GM10248 (cell line): ENCODE measurements around the gene ITGB4.

Experiments
- CTCF ChIA-PET: fragments of 300-600 bp; sonication (Branson Sonifier 250); formaldehyde crosslinking; extraction: SDS; loops from one replicate; lab custom pipeline; 2021; ENCODE audit warnings: antibody characterized with exemption; lab: Yijun Ruan, JAX
- POLR2A ChIA-PET: fragments of 350-650 bp; sonication (Branson Sonifier 250); formaldehyde crosslinking; extraction: SDS; loops from one replicate; lab custom pipeline; 2020; ENCODE audit warnings: antibody characterized with exemption; lab: Yijun Ruan, JAX
- DNase-seq: peaks from one replicate; pipeline ENCODE4 v3.0.0; 2012; ENCODE audit errors: extremely low spot score
- TF ChIP-seq, protein P1 (sequence below): IDR thresholded peaks from 2 replicates; pipeline ENCODE4 v1.5.1; 2012; ENCODE audit warnings: mild to moderate bottlenecking, low read depth; ENCODE audit errors: extremely low read depth, missing control alignments, control extremely low read depth

Gene ITGB4

DNA sequence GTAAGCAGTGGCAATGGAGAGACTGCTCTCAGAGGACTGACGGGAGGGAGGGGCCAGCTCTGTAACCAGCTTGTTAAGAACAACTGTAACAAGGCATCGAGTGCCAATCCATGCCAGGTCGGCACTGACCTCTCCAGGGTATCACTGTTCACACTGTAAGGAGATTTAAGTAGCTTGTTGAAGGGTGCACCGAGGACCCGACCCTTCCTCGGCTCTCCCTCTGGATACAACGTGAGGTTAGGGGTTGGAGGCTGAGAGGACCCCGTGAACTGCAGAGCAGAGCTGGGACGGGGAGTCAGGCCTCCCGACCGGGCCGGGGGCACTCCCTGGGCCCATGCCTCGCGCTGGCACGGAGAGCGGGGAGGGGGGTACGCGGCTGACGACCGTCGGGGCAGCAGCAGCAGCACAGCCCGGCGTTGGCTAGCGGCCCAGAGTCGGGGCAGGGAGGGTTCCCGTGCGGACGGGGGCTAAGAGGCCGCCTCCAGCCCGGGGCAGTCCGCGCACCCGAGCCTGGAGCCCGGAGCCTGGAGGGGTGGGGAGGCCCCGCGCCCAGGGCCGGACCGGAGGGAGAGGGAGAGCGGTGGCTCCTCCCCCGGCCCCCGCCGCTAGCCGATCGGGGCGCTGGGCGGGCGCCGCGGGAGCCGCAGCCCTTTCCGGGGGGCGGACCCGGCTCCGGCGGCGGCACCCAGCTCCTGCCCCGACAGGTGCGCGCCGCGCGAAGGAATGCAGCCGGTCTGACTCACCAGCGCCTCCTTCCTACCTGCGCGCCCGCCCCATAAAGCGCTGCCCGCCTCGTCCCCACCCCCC, at the start of gene ITGB4:
Gene ITGB4 (plus strand): TSS at position 804 of the 807 bp plus-strand sequence. CDS start 3,245 bp downstream, outside the sequence.
- ChIA-PET POLR2A (no interaction called here), CTCF (interaction anchor here (0.7 to 3.6 kb wide), 6 partner anchors 10 to 91 kb away, joined by 3 to 24 read pairs (median 6); partner anchors contain the start of gene SMIM5)
- peak; percentile 83 for DNase-seq
- TF ChIP-seq, protein P1, sequence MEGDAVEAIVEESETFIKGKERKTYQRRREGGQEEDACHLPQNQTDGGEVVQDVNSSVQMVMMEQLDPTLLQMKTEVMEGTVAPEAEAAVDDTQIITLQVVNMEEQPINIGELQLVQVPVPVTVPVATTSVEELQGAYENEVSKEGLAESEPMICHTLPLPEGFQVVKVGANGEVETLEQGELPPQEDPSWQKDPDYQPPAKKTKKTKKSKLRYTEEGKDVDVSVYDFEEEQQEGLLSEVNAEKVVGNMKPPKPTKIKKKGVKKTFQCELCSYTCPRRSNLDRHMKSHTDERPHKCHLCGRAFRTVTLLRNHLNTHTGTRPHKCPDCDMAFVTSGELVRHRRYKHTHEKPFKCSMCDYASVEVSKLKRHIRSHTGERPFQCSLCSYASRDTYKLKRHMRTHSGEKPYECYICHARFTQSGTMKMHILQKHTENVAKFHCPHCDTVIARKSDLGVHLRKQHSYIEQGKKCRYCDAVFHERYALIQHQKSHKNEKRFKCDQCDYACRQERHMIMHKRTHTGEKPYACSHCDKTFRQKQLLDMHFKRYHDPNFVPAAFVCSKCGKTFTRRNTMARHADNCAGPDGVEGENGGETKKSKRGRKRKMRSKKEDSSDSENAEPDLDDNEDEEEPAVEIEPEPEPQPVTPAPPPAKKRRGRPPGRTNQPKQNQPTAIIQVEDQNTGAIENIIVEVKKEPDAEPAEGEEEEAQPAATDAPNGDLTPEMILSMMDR, result no peak

DNA sequence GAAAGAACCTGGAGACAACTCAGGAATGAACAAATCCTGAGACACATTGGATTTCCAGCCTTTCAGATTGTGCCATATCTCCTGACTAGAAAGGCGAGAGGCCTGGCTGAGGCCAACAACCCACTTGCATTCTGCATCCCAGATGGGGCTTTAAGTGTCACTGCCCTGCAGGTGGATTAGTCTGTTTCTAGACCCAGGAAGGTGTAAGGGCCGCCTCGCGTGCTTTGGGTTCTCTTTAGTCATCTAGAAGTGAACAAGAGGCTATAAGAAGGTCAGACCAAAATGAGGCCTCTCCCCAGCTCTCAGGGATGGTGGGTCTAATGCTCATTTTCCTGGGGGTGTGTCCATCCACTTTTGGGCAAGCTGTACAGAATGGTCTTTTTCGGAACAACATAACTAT, 49.2 kb upstream of the ITGB4 start:
- ChIA-PET CTCF (interaction anchor here (1.0 to 27.0 kb wide), 5 partner anchors 10 to 78 kb away, joined by 3 to 424 read pairs (median 8); partner anchors contain the start of gene SMIM5), POLR2A (interaction anchor here (1.2 kb wide), 1 partner anchor 108 kb away, joined by 4 read pairs; a partner anchor contains a TSS)

DNA sequence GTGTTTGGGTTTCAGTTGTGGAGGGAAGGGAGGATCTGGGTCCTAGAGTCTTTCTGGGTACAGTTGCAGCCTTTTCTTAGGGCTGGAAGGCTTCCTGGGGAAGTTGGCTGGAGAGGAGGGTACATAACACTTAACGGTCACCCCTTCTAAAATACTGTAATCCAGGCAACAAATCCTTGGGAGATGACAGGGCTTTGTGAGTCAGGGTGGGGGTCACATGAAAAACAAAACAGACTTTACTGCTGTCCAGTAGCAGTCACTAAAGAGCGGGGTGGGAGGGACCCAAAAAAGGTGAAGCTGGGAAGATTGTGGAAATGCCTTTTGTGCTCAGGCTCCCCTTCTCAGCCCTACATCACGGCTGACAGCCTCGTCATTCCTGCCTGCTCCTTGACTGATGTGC, 47.8 kb upstream of the ITGB4 start:
- TF ChIP-seq, protein P1, result no peak
- DNase-seq, result no peak
- ChIA-PET POLR2A (interaction anchor here (1.2 kb wide), 1 partner anchor 106 kb away, joined by 4 read pairs; a partner anchor contains a TSS), CTCF (interaction anchor here (1.1 to 27.0 kb wide), 8 partner anchors 15 to 77 kb away, joined by 4 to 424 read pairs (median 10); partner anchors contain the start of gene SMIM5)

More for the DNA sequence above, 49.2 kb upstream of the ITGB4 start:
- TF ChIP-seq, protein P1, result no peak
- DNase-seq, result no peak

DNA sequence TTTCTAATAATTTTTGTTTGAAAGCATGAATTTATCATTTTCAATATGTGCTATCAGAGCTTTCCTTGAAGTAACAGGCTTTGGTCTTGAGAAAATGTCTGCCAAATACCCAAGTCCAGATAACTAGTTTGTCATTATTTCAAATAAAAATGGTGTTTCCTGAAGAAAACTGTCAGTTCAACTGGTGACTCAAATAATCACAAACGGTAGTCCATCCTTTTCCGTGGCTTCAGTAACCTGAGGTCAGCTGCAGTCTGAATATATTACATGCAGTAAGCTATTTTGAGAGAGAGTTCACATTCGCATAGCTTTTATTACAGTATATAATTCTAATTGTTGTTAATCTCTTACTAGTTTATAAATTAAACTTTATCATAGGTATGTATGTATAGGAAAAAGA, 44.8 kb upstream of the ITGB4 start:
- ChIA-PET POLR2A (no interaction called here), CTCF (interaction anchor here (1.0 to 27.0 kb wide), 11 partner anchors 10 to 88 kb away, joined by 3 to 424 read pairs (median 7); partner anchors contain the start of genes GALK1, RECQL5 and SMIM5)
- no peak for DNase-seq
- TF ChIP-seq, protein P1, result no peak

DNA sequence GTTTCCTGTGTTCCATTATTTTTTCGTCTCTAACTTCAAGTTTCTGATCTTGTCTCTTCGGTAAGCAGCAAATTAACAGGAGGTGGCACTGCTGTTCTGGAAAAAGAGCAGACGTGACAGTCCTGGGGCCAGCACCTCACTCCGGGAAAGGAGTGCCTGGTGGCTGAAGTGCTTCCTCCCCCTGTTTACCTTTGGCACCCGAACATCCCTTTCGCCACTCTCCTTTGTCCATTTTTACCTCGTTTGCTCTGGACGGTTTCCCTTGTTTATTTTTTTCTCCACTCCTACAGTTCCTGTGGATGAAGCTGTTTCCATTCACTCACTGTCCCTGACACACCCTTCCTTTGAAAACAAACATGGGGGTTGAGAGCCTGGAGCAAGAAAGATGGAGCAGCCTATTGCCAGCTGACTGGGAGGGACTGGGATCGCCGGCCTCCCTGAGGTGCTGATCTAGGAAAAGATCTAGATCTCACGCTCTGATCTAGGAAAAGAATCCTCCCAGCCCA, 41.5 kb upstream of the ITGB4 start:
- TF ChIP-seq, protein P1, result no peak
- DNase-seq, result no peak
- POLR2A ChIA-PET, result interaction anchor here (0.5 kb wide), 1 partner anchor 831 kb away, joined by 6 read pairs; no protein-coding TSS in a partner anchor
- CTCF ChIA-PET, result interaction anchor here (1.4 to 27.0 kb wide), 4 partner anchors 8 to 70 kb away, joined by 4 to 424 read pairs (median 72); partner anchors contain the start of gene SMIM5

DNA sequence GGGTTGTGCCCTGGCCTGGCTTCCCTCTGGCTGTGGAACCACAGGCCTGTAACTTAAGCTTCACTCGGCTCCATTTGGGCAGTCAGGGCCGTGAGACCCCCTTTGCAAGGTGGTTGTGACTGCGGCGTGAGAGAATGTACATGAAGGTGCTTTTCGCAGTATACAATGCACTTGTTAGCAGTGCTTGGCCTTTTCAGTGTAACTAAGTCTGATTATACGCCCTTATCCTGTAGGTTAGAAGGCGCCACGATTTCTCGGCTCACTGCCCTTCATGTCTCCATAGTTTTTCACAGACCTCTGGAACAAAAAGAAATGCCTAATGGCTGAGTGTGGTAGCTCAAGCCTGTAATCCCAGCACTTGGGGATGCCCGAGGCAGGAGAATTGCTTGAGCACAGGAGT, 40.8 kb upstream of the ITGB4 start:
- CTCF ChIA-PET, result interaction anchor here (1.2 to 27.0 kb wide), 6 partner anchors 8 to 79 kb away, joined by 3 to 424 read pairs (median 4); partner anchors contain the start of gene SMIM5
- DNase-seq, result no peak
- TF ChIP-seq, protein P1, result no peak
- POLR2A ChIA-PET, result no interaction called here
